GM10248 (cell line): Measurements from ENCODE around the gene ARL16.

Source experiments
- CTCF ChIA-PET: fragments of 300-600 bp; sonication (Branson Sonifier 250); formaldehyde crosslinking; extraction: SDS; loops from one replicate; lab custom pipeline; 2021; ENCODE audit warnings: antibody characterized with exemption; lab: Yijun Ruan, JAX
- POLR2A ChIA-PET: fragments of 350-650 bp; sonication (Branson Sonifier 250); formaldehyde crosslinking; extraction: SDS; loops from one replicate; lab custom pipeline; 2020; ENCODE audit warnings: antibody characterized with exemption; lab: Yijun Ruan, JAX
- DNase-seq: peaks from one replicate; pipeline ENCODE4 v3.0.0; 2012; ENCODE audit errors: extremely low spot score
- CTCF ChIP-seq: IDR thresholded peaks from 2 replicates; pipeline ENCODE4 v1.5.1; 2012; ENCODE audit warnings: mild to moderate bottlenecking, low read depth; ENCODE audit errors: extremely low read depth, missing control alignments, control extremely low read depth

The ARL16 gene

GRCh38 chr17:81716674-81716996 lies 33.0 kb upstream of the ARL16 start:
- no peak for DNase-seq
- ChIA-PET CTCF (no interaction called here), POLR2A (interaction anchor here (0.6 kb wide), 1 partner anchor 19 kb away, joined by 6 read pairs; no protein-coding TSS in a partner anchor)
- no peak for TF ChIP-seq CTCF

GRCh38 chr17:81715872-81716673 lies 32.5 kb upstream of the ARL16 start:
- no peak for DNase-seq
- CTCF ChIA-PET: interaction anchor here (1.4 kb wide), 1 partner anchor 19 kb away, joined by 4 read pairs; no protein-coding TSS in a partner anchor
- no peak for TF ChIP-seq CTCF
- POLR2A ChIA-PET: interaction anchor here (0.6 kb wide), 1 partner anchor 31 kb away, joined by 5 read pairs; no protein-coding TSS in a partner anchor

- ChIA-PET CTCF (interaction anchor here (1.4 kb wide), 1 partner anchor 20 kb away, joined by 4 read pairs; no protein-coding TSS in a partner anchor), POLR2A (no interaction called here)
- no peak for DNase-seq
- TF ChIP-seq CTCF: no peak
Observed at GRCh38 chr17:81715107-81715871, 31.7 kb upstream of the ARL16 start.

- no peak for DNase-seq
- no peak for TF ChIP-seq CTCF
- ChIA-PET POLR2A (interaction anchor here (1.0 kb wide), 1 partner anchor 11 kb away, joined by 4 read pairs; the partner anchor contains the start of gene MRPL12), CTCF (interaction anchor here (1.4 to 1.5 kb wide), 2 partner anchors 20 to 21 kb away, joined by 3 to 4 read pairs; no protein-coding TSS in a partner anchor)
Observed at GRCh38 chr17:81714412-81715106, 31.0 kb upstream of the ARL16 start.

- ChIA-PET CTCF (interaction anchor here (0.9 to 1.5 kb wide), 2 partner anchors 17 to 21 kb away, joined by 3 read pairs; no protein-coding TSS in a partner anchor), POLR2A (interaction anchor here (0.6 to 1.4 kb wide), 3 partner anchors 10 to 213 kb away, joined by 3 to 4 read pairs (median 3); partner anchors contain the start of gene MRPL12)
- DNase-seq: no peak
- TF ChIP-seq CTCF: no peak
Observed at GRCh38 chr17:81713556-81714411, 30.2 kb upstream of the ARL16 start.
